Measurements from ENCODE around the gene HLA-B.

Gene HLA-B

GRCh38 chr6:31307669-31308049, 49.3 kb downstream of the HLA-B start:
- Histone ChIP-seq H3K36me3 (replicated peaks; ENCODE audit: low read depth, low read length) (no peaks in the 10 kb centered on the region), H3K27ac (ENCODE audit: low read length) (no peak overlapping the region), H3K27me3 (ENCODE audit: low read depth, low read length) (no peaks in the 10 kb centered on the region), H3K9ac (ENCODE audit: low read length) (no peak overlapping the region), H3K4me1 (ENCODE audit: low read length) (no peaks in the 10 kb centered on the region), H3K4me3 (ENCODE audit: low read length) (no peak overlapping the region), H2AFZ (ENCODE audit: low read depth, low read length) (no peak overlapping the region), H3K9me3 (ENCODE audit: insufficient read depth, low read length) (no peaks in the 10 kb centered on the region), H3K4me2 (ENCODE audit: low read length) (no peak overlapping the region), H4K20me1 (ENCODE audit: insufficient read depth, low read length) (no peaks in the 10 kb centered on the region), H3K79me2 (ENCODE audit: low read length) (no peaks in the 10 kb centered on the region)
- TF ChIP-seq CTCF (IDR thresholded peaks at IDR 0.05; ENCODE audit: low read depth, low read length) (no peak), EZH2phosphoT487 (IDR thresholded peaks at IDR 0.05; ENCODE audit: low read depth) (no peak)

GRCh38 chr6:31305703-31306219, 51.2 kb downstream of the HLA-B start:
- H3K9ac ChIP-seq (ENCODE audit: low read length): no peak overlapping the region
- no peaks in the 10 kb centered on the region for H3K79me2 ChIP-seq (ENCODE audit: low read length)
- no peaks in the 10 kb centered on the region for H3K9me3 ChIP-seq (ENCODE audit: insufficient read depth, low read length)

GRCh38 chr6:31304683-31305082, 52.3 kb downstream of the HLA-B start:
- Histone ChIP-seq H2AFZ (ENCODE audit: low read depth, low read length) (no peak overlapping the region), H3K79me2 (ENCODE audit: low read length) (no peaks in the 10 kb centered on the region), H3K9me3 (ENCODE audit: insufficient read depth, low read length) (no peaks in the 10 kb centered on the region), H3K4me2 (ENCODE audit: low read length) (no peak overlapping the region), H4K20me1 (ENCODE audit: insufficient read depth, low read length) (no peaks in the 10 kb centered on the region), H3K27me3 (ENCODE audit: low read depth, low read length) (no peaks in the 10 kb centered on the region), H3K36me3 (replicated peaks; ENCODE audit: low read depth, low read length) (no peaks in the 10 kb centered on the region), H3K4me1 (ENCODE audit: low read length) (no peaks in the 10 kb centered on the region), H3K9ac (ENCODE audit: low read length) (no peak overlapping the region), H3K27ac (ENCODE audit: low read length) (no peak overlapping the region), H3K4me3 (ENCODE audit: low read length) (no peak overlapping the region)
- TF ChIP-seq EZH2phosphoT487 (IDR thresholded peaks at IDR 0.05; ENCODE audit: low read depth): no peak
- no peak for TF ChIP-seq CTCF (IDR thresholded peaks at IDR 0.05; ENCODE audit: low read depth, low read length)

More at GRCh38 chr6:31305703-31306219, 51.2 kb downstream of the HLA-B start:
- Histone ChIP-seq H3K27me3 (ENCODE audit: low read depth, low read length) (no peaks in the 10 kb centered on the region), H4K20me1 (ENCODE audit: insufficient read depth, low read length) (no peaks in the 10 kb centered on the region), H3K27ac (ENCODE audit: low read length) (no peak overlapping the region), H3K4me3 (ENCODE audit: low read length) (no peak overlapping the region), H2AFZ (ENCODE audit: low read depth, low read length) (no peak overlapping the region), H3K4me2 (ENCODE audit: low read length) (no peak overlapping the region), H3K4me1 (ENCODE audit: low read length) (no peaks in the 10 kb centered on the region), H3K36me3 (replicated peaks; ENCODE audit: low read depth, low read length) (no peaks in the 10 kb centered on the region)
- TF ChIP-seq CTCF (IDR thresholded peaks at IDR 0.05; ENCODE audit: low read depth, low read length): no peak
- TF ChIP-seq EZH2phosphoT487 (IDR thresholded peaks at IDR 0.05; ENCODE audit: low read depth): no peak

Measured in OCI-LY3 (cell line).